GM12801 (cell line): Measurements from ENCODE around the gene TST.

Source experiments
- TF ChIP-seq, protein P1 (sequence below): IDR thresholded peaks from one replicate; pipeline ENCODE4 v1.5.1; 2011; ENCODE audit warnings: control low read depth; ENCODE audit not compliant: insufficient read length; ENCODE audit errors: extremely low read depth

The TST gene

DNA sequence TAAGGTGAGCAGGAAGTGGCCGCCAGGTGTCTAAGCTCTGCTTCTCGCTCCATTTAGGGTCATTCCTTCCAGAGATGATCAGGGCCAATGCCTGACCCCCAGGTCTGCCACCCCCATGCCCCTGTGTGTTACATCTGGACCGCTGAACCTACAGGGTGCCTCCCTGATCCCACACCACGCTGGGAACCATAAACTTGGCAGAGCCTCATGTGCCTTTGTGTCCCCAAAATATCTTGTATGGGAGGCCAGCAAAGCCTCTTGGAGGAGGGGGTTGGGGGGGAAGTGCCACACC, 3.7 kb downstream of the TST start:
- TF ChIP-seq, protein P1, sequence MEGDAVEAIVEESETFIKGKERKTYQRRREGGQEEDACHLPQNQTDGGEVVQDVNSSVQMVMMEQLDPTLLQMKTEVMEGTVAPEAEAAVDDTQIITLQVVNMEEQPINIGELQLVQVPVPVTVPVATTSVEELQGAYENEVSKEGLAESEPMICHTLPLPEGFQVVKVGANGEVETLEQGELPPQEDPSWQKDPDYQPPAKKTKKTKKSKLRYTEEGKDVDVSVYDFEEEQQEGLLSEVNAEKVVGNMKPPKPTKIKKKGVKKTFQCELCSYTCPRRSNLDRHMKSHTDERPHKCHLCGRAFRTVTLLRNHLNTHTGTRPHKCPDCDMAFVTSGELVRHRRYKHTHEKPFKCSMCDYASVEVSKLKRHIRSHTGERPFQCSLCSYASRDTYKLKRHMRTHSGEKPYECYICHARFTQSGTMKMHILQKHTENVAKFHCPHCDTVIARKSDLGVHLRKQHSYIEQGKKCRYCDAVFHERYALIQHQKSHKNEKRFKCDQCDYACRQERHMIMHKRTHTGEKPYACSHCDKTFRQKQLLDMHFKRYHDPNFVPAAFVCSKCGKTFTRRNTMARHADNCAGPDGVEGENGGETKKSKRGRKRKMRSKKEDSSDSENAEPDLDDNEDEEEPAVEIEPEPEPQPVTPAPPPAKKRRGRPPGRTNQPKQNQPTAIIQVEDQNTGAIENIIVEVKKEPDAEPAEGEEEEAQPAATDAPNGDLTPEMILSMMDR, result no peak

DNA sequence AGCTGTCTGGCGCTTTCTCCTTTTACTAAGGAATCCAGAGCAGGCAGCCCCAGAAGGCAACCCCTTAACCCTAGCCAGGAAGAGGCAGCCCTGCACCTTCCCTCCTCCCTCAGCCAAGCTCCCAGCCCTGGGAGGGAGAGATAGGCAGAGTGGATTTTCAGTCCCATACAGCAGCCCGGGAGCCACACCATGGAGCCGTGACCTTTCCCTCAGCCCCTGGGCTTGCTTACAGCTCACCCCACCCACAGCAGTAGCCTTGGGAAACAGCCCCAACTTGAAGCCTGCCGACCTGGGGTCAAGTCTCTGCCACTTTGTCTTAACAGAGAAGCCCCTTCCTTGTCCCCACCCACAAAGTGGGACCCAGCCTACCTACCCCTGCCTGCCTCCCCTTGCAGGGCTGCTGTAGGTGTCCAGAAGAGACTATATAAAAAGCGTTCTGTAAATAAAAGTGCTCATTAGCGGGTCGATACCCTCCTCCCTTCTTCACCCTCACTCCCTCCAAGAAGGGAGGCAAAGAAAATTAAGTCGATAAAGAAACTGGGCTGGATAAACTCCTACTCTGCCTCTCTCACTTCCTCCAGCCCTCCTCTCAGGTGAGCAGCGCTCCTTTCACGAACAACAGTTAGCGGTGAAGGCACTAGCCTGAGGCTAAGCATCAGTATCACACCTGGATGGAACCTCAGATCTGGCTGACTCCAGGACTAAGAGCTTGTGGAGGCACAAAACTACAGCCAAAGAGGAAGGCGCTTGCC, 4.2 kb downstream of the TST start:
- TF ChIP-seq, protein P1, result no peak

DNA sequence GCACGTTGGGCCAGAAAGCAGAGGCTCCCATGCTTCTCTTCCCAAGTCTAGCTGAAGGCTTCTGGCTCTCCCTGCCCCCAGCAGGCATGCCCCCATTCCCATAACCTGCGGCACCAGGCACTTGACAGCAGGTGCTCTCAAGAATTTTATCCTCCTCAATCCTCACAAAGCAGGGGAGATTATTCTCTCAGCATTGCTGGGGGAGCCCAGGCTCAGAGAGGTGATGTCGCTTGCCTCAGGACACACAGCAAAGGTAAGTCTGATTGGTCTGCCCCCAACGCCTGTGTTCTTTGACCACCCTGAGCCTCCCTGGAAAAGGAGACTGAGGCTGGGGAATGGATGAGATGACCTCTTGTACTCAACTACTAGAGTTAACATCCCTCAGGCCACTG, 4.8 kb downstream of the TST start:
- TF ChIP-seq, protein P1, result no peak

DNA sequence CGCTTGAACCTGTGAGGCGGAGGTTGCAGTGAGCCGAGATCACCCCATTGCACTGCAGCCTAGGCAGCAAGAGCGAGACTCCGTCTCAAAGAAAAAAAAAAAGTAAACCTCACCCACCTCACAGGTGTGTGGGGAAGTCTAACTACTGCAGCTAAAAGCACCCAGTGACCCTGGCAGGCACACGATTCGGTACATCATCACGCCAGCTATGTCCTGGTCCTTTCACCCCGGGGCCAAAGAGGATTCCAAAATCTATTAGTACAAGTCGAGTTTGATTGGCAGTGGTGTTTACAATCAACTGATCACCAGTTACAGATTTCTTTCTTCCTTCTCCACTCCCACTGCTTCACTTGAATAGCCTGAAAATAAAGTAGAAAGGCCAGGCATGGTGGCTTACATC, 6.3 kb downstream of the TST start:
- TF ChIP-seq, protein P1, result no peak

DNA sequence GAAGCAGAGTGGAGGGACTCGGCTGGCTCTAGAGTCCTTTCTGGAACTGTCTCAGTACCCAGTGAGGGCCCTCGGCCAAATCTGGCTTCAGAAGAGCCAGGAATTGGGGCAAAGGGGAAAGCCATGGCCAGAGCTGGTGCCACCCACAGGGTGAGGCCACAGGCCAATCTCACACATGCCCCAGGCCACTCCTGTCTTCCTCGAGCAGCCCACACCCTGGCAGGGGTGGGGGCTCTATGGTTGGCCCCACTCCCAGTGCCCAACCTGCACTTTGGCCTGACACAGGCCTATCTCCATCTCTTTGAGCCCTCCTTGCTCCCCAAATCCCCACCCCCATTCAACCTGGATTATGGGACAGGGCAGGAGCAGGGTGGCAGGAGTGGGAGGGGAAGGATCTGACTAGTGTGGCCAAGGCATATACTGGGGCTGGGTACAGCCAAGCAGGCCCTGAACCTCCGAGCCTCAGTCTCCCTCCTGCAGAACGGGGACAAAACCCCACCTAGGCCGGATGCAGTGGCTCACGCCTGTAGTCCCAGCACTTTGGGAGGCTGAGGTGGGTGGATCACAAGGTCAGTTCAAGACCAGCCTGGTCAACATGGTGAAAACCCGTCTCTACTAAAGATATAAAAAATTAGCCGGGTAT, 6.9 kb downstream of the TST start:
- TF ChIP-seq, protein P1, result no peak

DNA sequence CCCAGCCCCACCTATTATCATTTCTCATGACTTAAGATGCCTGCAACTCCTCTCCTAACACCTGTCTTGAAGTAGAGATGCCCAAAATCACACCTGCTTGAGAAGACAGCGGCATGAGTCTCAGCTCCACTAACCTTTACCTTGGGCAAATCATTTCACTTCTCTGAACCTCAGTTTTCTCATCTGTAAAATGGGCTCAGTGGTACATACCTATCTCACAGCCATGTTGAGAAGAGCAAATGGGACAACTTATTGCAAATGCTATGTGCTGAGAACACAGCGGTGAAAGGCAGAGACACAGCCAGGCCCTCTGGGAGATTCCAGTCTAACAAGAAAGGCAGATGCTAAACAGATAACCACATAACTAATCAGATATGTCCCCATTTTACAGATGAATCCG, 7.8 kb downstream of the TST start:
- TF ChIP-seq, protein P1, result no peak

DNA sequence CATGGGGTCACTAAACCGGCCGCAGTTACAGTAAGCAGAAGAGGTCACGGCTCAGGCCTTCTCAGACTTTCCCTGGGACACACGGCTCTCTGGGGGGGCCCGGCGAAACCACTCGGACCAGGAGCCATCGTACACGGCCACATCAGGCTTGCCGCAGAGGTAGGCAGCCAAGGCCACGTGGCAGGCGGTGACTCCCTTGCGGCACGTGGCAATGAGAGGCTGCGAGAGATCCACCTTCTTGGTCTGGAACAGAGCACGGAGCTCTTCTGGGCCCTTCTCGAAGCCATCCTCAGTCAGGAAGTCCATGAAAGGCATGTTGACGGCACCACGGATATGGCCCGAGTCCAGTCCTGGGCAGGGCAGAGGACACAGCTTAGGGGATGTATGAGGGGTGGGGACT, 8.3 kb downstream of the TST start:
- TF ChIP-seq, protein P1, result no peak
